HCT116 (cell line): ENCODE data around the gene SYT7.

Experiments used
- CTCF ChIP-seq, 3 experiments: fragments of 200-600 bp in 1 of 3; sonication (generic) in 1 of 3; IDR thresholded peaks in 2 of 3; conservative IDR thresholded peaks in 1 of 3; 2 replicates each; pipeline ENCODE4 v1.5.1; 2012 to 2017; ENCODE audit warnings: low read depth in 2 of 3, low read length in 2 of 3, antibody characterized with exemption in 1 of 3, borderline replicate concordance in 1 of 3, control low read depth in 1 of 3, mild to moderate bottlenecking in 1 of 3, mixed read lengths in 1 of 3, mixed run types in 1 of 3, moderate library complexity in 1 of 3; ENCODE audit not compliant: insufficient read depth in 1 of 3
- EGR1 ChIP-seq: IDR thresholded peaks from 2 replicates; pipeline ENCODE4 v1.6.1; 2012; ENCODE audit warnings: low read depth
- EZH2 ChIP-seq: fragments of 200-600 bp; sonication (generic); IDR thresholded peaks from 2 replicates; pipeline ENCODE4 v1.6.1; 2017; ENCODE audit warnings: antibody characterized with exemption, mixed run types
- JUND ChIP-seq: IDR thresholded peaks from 2 replicates; pipeline ENCODE4 v1.6.1; 2012
- POLR2A ChIP-seq: IDR thresholded peaks from 2 replicates; pipeline ENCODE4 v1.7.0; 2011; ENCODE audit warnings: borderline replicate concordance; ENCODE audit not compliant: insufficient read depth, insufficient read length; ENCODE audit errors: extremely low read depth
- POLR2AphosphoS5 ChIP-seq: IDR thresholded peaks from 2 replicates; pipeline ENCODE4 v1.6.1; 2011; ENCODE audit warnings: mild to moderate bottlenecking, low read depth, low read length, moderate library complexity
- RAD21 ChIP-seq: IDR thresholded peaks from 2 replicates; pipeline ENCODE4 v1.6.1; 2012; ENCODE audit warnings: low read depth, mild to moderate bottlenecking
- SRF ChIP-seq: IDR thresholded peaks from 2 replicates; pipeline ENCODE4 v1.6.1; 2012; ENCODE audit warnings: low read depth
- TCF7L2 ChIP-seq: IDR thresholded peaks from 2 replicates; pipeline ENCODE4 v1.7.0; 2011; ENCODE audit warnings: borderline replicate concordance, inconsistent platforms; ENCODE audit not compliant: insufficient read depth, insufficient read length; ENCODE audit errors: extremely low read depth
- YY1 ChIP-seq: IDR thresholded peaks from 2 replicates; pipeline ENCODE4 v1.6.1; 2011; ENCODE audit warnings: low read length, low read depth, moderate library complexity, mild to moderate bottlenecking; ENCODE audit not compliant: insufficient replicate concordance; ENCODE audit errors: extremely low read depth

- no peak for TF ChIP-seq CTCF (IDR thresholded peaks at IDR 0.05 in 2 of 3, conservative IDR thresholded peaks at IDR 0.05 in 1 of 3; ENCODE audit: borderline replicate concordance in 1 of 3, insufficient read depth in 1 of 3, low read depth in 2 of 3, low read length in 2 of 3)
- TF ChIP-seq SRF: no peak
- TF ChIP-seq POLR2AphosphoS5: no peak
- no peak for TF ChIP-seq POLR2A
- no peak for TF ChIP-seq EZH2
- no peak for TF ChIP-seq RAD21
- no peak for TF ChIP-seq YY1
- TF ChIP-seq TCF7L2: no peak
- TF ChIP-seq EGR1: no peak
- TF ChIP-seq JUND: no peak
Observed at GRCh38 chr11:61515686-61516085, 65.2 kb downstream of the SYT7 start.
